Astrocyte (in vitro differentiated cells and primary cell): Measurements from ENCODE around the gene MEIS3. TPM values are rescaled to one million over a fixed set of nuclear protein-coding genes. Genes with fewer than 3 reads are reported as not detected.

Experiments
- DNase-seq: peaks from one replicate; pipeline ENCODE4 v3.0.0-alpha.2; 2010; ENCODE audit warnings: low read depth
- FAIRE-seq: peaks from 2 replicates; lab custom pipeline; 2011; peaks lifted over from hg19 to GRCh38; lab: Jason Lieb, UNC
- H2AFZ ChIP-seq: 2 replicates; pipeline ENCODE4 v1.6.0; 2012; ENCODE audit warnings: low read depth, low read length, inconsistent platforms
- H3K27ac ChIP-seq: 2 replicates; pipeline ENCODE4 v1.5.1; 2011; ENCODE audit warnings: low read depth, low read length, inconsistent platforms
- H3K27me3 ChIP-seq: 2 replicates; pipeline ENCODE4 v1.6.0; 2011; ENCODE audit warnings: low read length, inconsistent platforms; ENCODE audit not compliant: insufficient read depth
- H3K36me3 ChIP-seq: 2 replicates; pipeline ENCODE4 v1.5.1; 2011; ENCODE audit warnings: low read length, inconsistent platforms; ENCODE audit not compliant: insufficient read depth
- H3K4me1 ChIP-seq: 2 replicates; pipeline ENCODE4 v1.5.1; 2011; ENCODE audit warnings: low read length, inconsistent platforms; ENCODE audit not compliant: insufficient read depth
- H3K4me2 ChIP-seq: 2 replicates; pipeline ENCODE4 v1.6.0; 2012; ENCODE audit warnings: low read length, inconsistent platforms
- H3K4me3 ChIP-seq: 2 replicates; pipeline ENCODE4 v1.5.1; 2011; ENCODE audit warnings: low read depth, mild to moderate bottlenecking, low read length, inconsistent platforms; ENCODE audit not compliant: insufficient read depth
- H3K79me2 ChIP-seq: 2 replicates; pipeline ENCODE4 v1.6.0; 2012; ENCODE audit warnings: mild to moderate bottlenecking, low read length, inconsistent platforms; ENCODE audit not compliant: insufficient read depth
- H3K9ac ChIP-seq: 2 replicates; pipeline ENCODE4 v1.6.0; 2012; ENCODE audit warnings: mild to moderate bottlenecking, low read length, inconsistent platforms
- H3K9me3 ChIP-seq: 2 replicates; pipeline ENCODE4 v1.5.1; 2012; ENCODE audit warnings: low read depth, mild to moderate bottlenecking, low read length, inconsistent platforms; ENCODE audit not compliant: insufficient read depth
- H4K20me1 ChIP-seq: 2 replicates; pipeline ENCODE4 v1.6.0; 2012; ENCODE audit warnings: low read length, inconsistent platforms; ENCODE audit not compliant: insufficient read depth
- H3K27ac Mint-ChIP-seq: one replicate; pipeline ENCODE4 v1.8.0; 2021; ENCODE audit warnings: mild to moderate bottlenecking, mixed read lengths; ENCODE audit not compliant: unreplicated experiment
- H3K27me3 Mint-ChIP-seq: one replicate; pipeline ENCODE4 v1.8.0; 2021; ENCODE audit warnings: low read depth, mixed read lengths; ENCODE audit not compliant: unreplicated experiment
- H3K36me3 Mint-ChIP-seq: one replicate; pipeline ENCODE4 v1.8.0; 2021; ENCODE audit warnings: low read depth, mixed read lengths; ENCODE audit not compliant: unreplicated experiment
- H3K4me1 Mint-ChIP-seq: one replicate; pipeline ENCODE4 v1.8.0; 2021; ENCODE audit warnings: low read depth, mixed read lengths; ENCODE audit not compliant: unreplicated experiment
- H3K4me3 Mint-ChIP-seq: one replicate; pipeline ENCODE4 v1.8.0; 2021; ENCODE audit warnings: mild to moderate bottlenecking, moderate library complexity, mixed read lengths; ENCODE audit not compliant: unreplicated experiment
- H3K9me3 Mint-ChIP-seq: one replicate; pipeline ENCODE4 v1.8.0; 2021; ENCODE audit warnings: mild to moderate bottlenecking, mixed read lengths; ENCODE audit not compliant: unreplicated experiment
- EZH2 ChIP-seq: IDR thresholded peaks from 2 replicates; pipeline ENCODE4 v1.6.1; 2012; ENCODE audit warnings: mild to moderate bottlenecking, low read length, inconsistent platforms; ENCODE audit not compliant: insufficient read depth
- total RNA-seq: library from RNA; stranded (reverse); gene quantifications from 2 replicates; pipeline ENCODE4 v1.2.1, GENCODE V29; 2021
- TF ChIP-seq, protein P1 (sequence below): IDR thresholded peaks from 2 replicates; pipeline ENCODE4 v1.5.1; 2011; ENCODE audit warnings: low read depth, mild to moderate bottlenecking, inconsistent platforms, low read length, moderate library complexity; ENCODE audit not compliant: insufficient read depth

The MEIS3 gene
- total RNA-seq, 1 donor from 2014 or later = 71.1 TPM

DNA sequence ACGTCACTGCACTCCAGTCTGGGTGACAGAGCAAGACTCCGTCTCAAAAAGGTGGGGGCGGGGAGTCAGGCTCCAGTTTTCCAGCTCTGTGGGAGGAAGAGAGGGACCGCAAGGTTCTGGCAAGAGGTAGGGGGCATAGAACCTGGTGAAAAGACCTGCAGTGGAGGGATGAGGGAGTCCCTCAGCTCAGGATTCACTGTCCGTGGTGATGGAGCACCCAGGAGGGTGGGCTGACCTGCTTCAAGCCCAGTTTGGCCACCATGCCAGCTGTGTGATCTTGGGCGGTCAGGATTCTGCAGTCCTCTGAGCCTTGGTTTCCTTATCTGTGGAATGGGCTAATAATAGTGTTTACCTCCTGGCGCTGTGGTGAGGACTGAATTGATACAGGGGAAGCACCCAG, 31.2 kb upstream of the MEIS3 start:
- H3K27ac ChIP-seq = no peak overlapping the region
- H2AFZ ChIP-seq = no peak overlapping the region
- H3K27ac Mint-ChIP-seq = no peak overlapping the region
- peaks cover 6% of the 10 kb centered on the region for H3K4me1 Mint-ChIP-seq
- H3K27me3 Mint-ChIP-seq = peaks cover 49% of the 10 kb centered on the region
- no peaks in the 10 kb centered on the region for H3K36me3 ChIP-seq
- H3K27me3 ChIP-seq = peaks cover 56% of the 10 kb centered on the region
- peaks cover 12% of the 10 kb centered on the region for H3K9me3 Mint-ChIP-seq
- FAIRE-seq = no peak
- H3K4me2 ChIP-seq = no peak overlapping the region
- H3K9me3 ChIP-seq = peaks cover 4% of the 10 kb centered on the region
- H3K9ac ChIP-seq = no peak overlapping the region
- H4K20me1 ChIP-seq = no peaks in the 10 kb centered on the region
- H3K4me3 Mint-ChIP-seq = no peak overlapping the region
- DNase-seq = no peak
- TF ChIP-seq, protein P1, sequence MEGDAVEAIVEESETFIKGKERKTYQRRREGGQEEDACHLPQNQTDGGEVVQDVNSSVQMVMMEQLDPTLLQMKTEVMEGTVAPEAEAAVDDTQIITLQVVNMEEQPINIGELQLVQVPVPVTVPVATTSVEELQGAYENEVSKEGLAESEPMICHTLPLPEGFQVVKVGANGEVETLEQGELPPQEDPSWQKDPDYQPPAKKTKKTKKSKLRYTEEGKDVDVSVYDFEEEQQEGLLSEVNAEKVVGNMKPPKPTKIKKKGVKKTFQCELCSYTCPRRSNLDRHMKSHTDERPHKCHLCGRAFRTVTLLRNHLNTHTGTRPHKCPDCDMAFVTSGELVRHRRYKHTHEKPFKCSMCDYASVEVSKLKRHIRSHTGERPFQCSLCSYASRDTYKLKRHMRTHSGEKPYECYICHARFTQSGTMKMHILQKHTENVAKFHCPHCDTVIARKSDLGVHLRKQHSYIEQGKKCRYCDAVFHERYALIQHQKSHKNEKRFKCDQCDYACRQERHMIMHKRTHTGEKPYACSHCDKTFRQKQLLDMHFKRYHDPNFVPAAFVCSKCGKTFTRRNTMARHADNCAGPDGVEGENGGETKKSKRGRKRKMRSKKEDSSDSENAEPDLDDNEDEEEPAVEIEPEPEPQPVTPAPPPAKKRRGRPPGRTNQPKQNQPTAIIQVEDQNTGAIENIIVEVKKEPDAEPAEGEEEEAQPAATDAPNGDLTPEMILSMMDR = no peak
- no peak for TF ChIP-seq EZH2
- H3K4me1 ChIP-seq = peaks cover 9% of the 10 kb centered on the region
- H3K36me3 Mint-ChIP-seq = peaks cover 17% of the 10 kb centered on the region
- no peaks in the 10 kb centered on the region for H3K79me2 ChIP-seq
- no peak overlapping the region for H3K4me3 ChIP-seq

DNA sequence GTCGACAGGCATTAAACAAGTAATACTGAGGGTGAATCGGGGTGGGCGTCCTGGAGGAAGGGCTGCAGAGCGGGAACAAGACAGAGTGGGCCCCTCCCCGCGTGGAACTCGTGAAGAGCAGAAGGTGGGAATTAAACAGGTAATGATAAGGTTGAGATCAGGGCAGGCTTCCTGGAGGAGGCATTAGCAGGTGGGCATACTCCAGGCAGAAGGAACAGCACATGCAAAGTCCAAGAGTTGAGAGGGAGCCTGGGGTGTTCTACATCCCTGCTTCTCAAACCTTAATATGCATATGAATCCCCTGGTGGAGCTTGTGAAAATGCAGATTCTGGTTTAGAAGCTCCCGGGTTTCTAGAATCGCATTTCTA, 29.0 kb upstream of the MEIS3 start:
- no peak overlapping the region for H2AFZ ChIP-seq
- peaks cover 64% of the 10 kb centered on the region for H3K27me3 ChIP-seq
- Mint-ChIP-seq H3K4me3 (peak overlapping the region; percentile 23), H3K36me3 (peaks cover 3% of the 10 kb centered on the region), H3K27me3 (peaks cover 56% of the 10 kb centered on the region), H3K27ac (no peak overlapping the region), H3K4me1 (peaks cover 8% of the 10 kb centered on the region), H3K9me3 (peaks cover 4% of the 10 kb centered on the region)
- no peak for TF ChIP-seq EZH2
- TF ChIP-seq, protein P1 = no peak
- H3K4me1 ChIP-seq = peaks cover 9% of the 10 kb centered on the region
- DNase-seq (no peak), FAIRE-seq (no peak)
- H3K9me3 ChIP-seq = peaks cover 3% of the 10 kb centered on the region
- H3K36me3 ChIP-seq = no peaks in the 10 kb centered on the region
- H4K20me1 ChIP-seq = no peaks in the 10 kb centered on the region
- H3K4me3 ChIP-seq = no peak overlapping the region
- no peak overlapping the region for H3K27ac ChIP-seq
- H3K4me2 ChIP-seq = no peak overlapping the region
- H3K79me2 ChIP-seq = no peaks in the 10 kb centered on the region
- no peak overlapping the region for H3K9ac ChIP-seq

DNA sequence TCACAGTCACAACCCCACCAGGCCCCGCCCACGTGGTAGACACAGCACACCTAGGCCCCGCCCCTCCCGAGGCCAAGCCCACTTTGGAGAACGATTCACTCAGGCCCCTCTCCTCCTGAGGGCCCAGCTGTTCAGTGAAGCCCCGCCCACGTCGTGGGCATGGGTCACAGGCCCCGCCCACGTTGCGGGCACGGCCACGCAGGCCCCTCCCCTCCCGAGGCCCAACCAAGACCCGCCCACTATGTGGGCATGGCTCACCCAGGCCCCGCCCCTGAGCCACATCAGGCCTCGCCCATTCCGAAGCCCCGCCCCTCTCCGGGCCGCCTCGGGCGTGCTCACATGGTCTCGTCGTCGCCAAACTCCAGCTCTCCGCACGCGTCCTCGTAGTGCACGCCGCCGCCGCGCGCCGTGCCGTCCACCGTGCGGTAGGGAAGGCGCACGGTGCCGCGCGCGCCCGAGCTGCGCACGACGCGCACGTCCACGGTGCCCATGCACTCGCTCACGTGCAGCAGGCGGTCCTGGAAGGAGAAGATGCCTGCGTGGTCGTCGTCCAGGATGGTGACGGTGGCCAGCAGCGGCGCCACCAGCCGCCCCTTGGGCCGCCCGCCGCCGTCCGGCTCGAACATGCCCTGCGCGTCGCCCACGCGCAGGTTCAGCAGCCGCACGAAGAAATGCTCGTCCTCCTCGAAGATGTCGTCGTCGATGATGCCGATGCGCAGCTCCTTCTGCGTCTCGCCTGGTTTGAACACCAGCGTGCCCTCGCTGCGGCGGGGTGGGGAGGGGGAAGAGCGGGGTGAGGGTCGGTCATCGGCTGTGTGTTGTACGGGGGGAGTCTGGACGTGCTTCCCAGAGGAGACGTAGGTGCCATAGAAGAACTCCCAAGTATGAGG, 28.4 kb upstream of the MEIS3 start:
- Histone ChIP-seq H3K79me2 (no peaks in the 10 kb centered on the region), H3K27ac (no peak overlapping the region), H4K20me1 (no peaks in the 10 kb centered on the region), H3K4me3 (no peak overlapping the region), H2AFZ (peak overlapping the region; percentile 69), H3K9ac (no peak overlapping the region), H3K27me3 (peaks cover 66% of the 10 kb centered on the region), H3K4me2 (peak overlapping the region; percentile 60), H3K9me3 (peaks cover 3% of the 10 kb centered on the region), H3K4me1 (peaks cover 9% of the 10 kb centered on the region), H3K36me3 (no peaks in the 10 kb centered on the region)
- FAIRE-seq = no peak
- H3K4me1 Mint-ChIP-seq = peaks cover 8% of the 10 kb centered on the region
- H3K27ac Mint-ChIP-seq = no peak overlapping the region
- H3K27me3 Mint-ChIP-seq = peaks cover 62% of the 10 kb centered on the region
- peaks cover 4% of the 10 kb centered on the region for H3K9me3 Mint-ChIP-seq
- H3K36me3 Mint-ChIP-seq = peaks cover 3% of the 10 kb centered on the region
- TF ChIP-seq EZH2 = peak; percentile 77
- TF ChIP-seq, protein P1 = no peak
- peak overlapping the region; percentile 71 for H3K4me3 Mint-ChIP-seq
- DNase-seq = no peak
